Measurements from ENCODE around the gene CDK11B. TPM values are rescaled to one million over a fixed set of nuclear protein-coding genes. Genes with fewer than 3 reads are reported as not detected.

The CDK11B gene
- total and polyA plus RNA-seq, 5 donors = 18.8 to 27.0 (median 19.9) TPM

GRCh38 chr1:1617925-1618324, 40.9 kb downstream of the CDK11B start:
- Histone ChIP-seq H3K4me1 (ENCODE audit: control insufficient read depth, insufficient read depth, low read length) (peaks cover 10% of the 10 kb centered on the region), H3K27me3 (ENCODE audit: control insufficient read depth, insufficient read depth) (no peaks in the 10 kb centered on the region), H3K27ac (ENCODE audit: low read length) (no peak overlapping the region), H3K4me3 (ENCODE audit: low read length) (no peak overlapping the region), H3K9me3 (ENCODE audit: control insufficient read depth, low read length) (no peaks in the 10 kb centered on the region)
- intact Hi-C loops (cut with DNase I) = no loop called here
- DNase-seq (peak; percentile 2 to 48 (median 44)), ATAC-seq (no peak)
- WGBS = 95% methylated on average over 6 of the region's 6 CpGs

GRCh38 chr1:1617516-1617915, 41.3 kb downstream of the CDK11B start:
- ATAC-seq (no peak), DNase-seq (peak; percentile 9 to 40 (median 22))
- peaks cover 10% of the 10 kb centered on the region for H3K4me1 ChIP-seq (ENCODE audit: control insufficient read depth, insufficient read depth, low read length)
- 89% methylated on average over 11 of the region's 11 CpGs for WGBS
- no peaks in the 10 kb centered on the region for H3K9me3 ChIP-seq (ENCODE audit: control insufficient read depth, low read length)
- no peaks in the 10 kb centered on the region for H3K27me3 ChIP-seq (ENCODE audit: control insufficient read depth, insufficient read depth)
- H3K27ac ChIP-seq (ENCODE audit: low read length) = no peak overlapping the region
- intact Hi-C loops (cut with DNase I) = no loop called here
- H3K4me3 ChIP-seq (ENCODE audit: low read length) = no peak overlapping the region

GRCh38 chr1:1616838-1617237, 42.0 kb downstream of the CDK11B start:
- no peaks in the 10 kb centered on the region for H3K27me3 ChIP-seq (ENCODE audit: control insufficient read depth, insufficient read depth)
- ATAC-seq (no peak), DNase-seq (peak in 2 of 3 donors; percentile 56 to 65)
- no peak overlapping the region for H3K27ac ChIP-seq (ENCODE audit: low read length)
- WGBS = 78% methylated on average over 19 of the region's 19 CpGs
- intact Hi-C loops (cut with DNase I) = no loop called here
- H3K4me1 ChIP-seq (ENCODE audit: control insufficient read depth, insufficient read depth, low read length) = peaks cover 10% of the 10 kb centered on the region
- H3K9me3 ChIP-seq (ENCODE audit: control insufficient read depth, low read length) = no peaks in the 10 kb centered on the region
- peak overlapping the region; percentile 93 for H3K4me3 ChIP-seq (ENCODE audit: low read length)

- H3K9me3 ChIP-seq (ENCODE audit: control insufficient read depth, low read length) = no peaks in the 10 kb centered on the region
- intact Hi-C loops (cut with DNase I) = no loop called here
- ATAC-seq = peak in 1 of 2 donors; percentile 3
- H3K27me3 ChIP-seq (ENCODE audit: control insufficient read depth, insufficient read depth) = no peaks in the 10 kb centered on the region
- H3K27ac ChIP-seq (ENCODE audit: low read length) = peak overlapping the region; percentile 99
- H3K4me1 ChIP-seq (ENCODE audit: control insufficient read depth, insufficient read depth, low read length) = peaks cover 10% of the 10 kb centered on the region
- 5% methylated on average over 80 of the region's 80 CpGs for WGBS
- DNase-seq = peak; percentile 60 to 83 (median 82)
- peak overlapping the region; percentile 93 for H3K4me3 ChIP-seq (ENCODE audit: low read length)
Observed at GRCh38 chr1:1616045-1616790, 42.6 kb downstream of the CDK11B start.

- Histone ChIP-seq H3K27ac (ENCODE audit: low read length) (peak within 1 kb of the TSS; percentile 99), H3K27me3 (ENCODE audit: control insufficient read depth, insufficient read depth) (no peaks in the 10 kb centered on the region), H3K4me3 (ENCODE audit: low read length) (peak within 1 kb of the TSS; percentile 93), H3K4me1 (ENCODE audit: control insufficient read depth, insufficient read depth, low read length) (peaks cover 10% of the 10 kb centered on the region), H3K9me3 (ENCODE audit: control insufficient read depth, low read length) (no peaks in the 10 kb centered on the region)
- peak; percentile 96 for ATAC-seq
- intact Hi-C loops (cut with DNase I) = no loop called here
- under 1% methylated on average over 107 of the region's 107 CpGs for WGBS
- DNase-seq = peak; percentile 97 to 99 (median 99)
Observed at GRCh38 chr1:1615256-1616044, 43.4 kb downstream of the CDK11B start, which contains the start of gene MIB2. Gene MIB2, plus strand, starts transcription at chr1:1615500. Its CDS starts 7,953 bp downstream, at chr1:1623453.

GRCh38 chr1:1614954-1615255, 43.9 kb downstream of the CDK11B start:
- Histone ChIP-seq H3K9me3 (ENCODE audit: control insufficient read depth, low read length) (no peaks in the 10 kb centered on the region), H3K4me1 (ENCODE audit: control insufficient read depth, insufficient read depth, low read length) (peaks cover 10% of the 10 kb centered on the region), H3K27me3 (ENCODE audit: control insufficient read depth, insufficient read depth) (no peaks in the 10 kb centered on the region), H3K4me3 (ENCODE audit: low read length) (peak overlapping the region; percentile 93), H3K27ac (ENCODE audit: low read length) (peak overlapping the region; percentile 4)
- intact Hi-C loops (cut with DNase I) = no loop called here
- ATAC-seq (no peak), DNase-seq (no peak)
- under 1% methylated on average over 23 of the region's 23 CpGs for WGBS

GRCh38 chr1:1614204-1614953, 44.4 kb downstream of the CDK11B start:
- H3K27ac ChIP-seq (ENCODE audit: low read length) = peak overlapping the region; percentile 34
- peak overlapping the region; percentile 93 for H3K4me3 ChIP-seq (ENCODE audit: low read length)
- DNase-seq (peak; percentile 54 to 60 (median 60)), ATAC-seq (peak in 1 of 2 donors; percentile 1)
- no peaks in the 10 kb centered on the region for H3K27me3 ChIP-seq (ENCODE audit: control insufficient read depth, insufficient read depth)
- H3K9me3 ChIP-seq (ENCODE audit: control insufficient read depth, low read length) = no peaks in the 10 kb centered on the region
- intact Hi-C loops (cut with DNase I) = no loop called here
- WGBS = 10% methylated on average over 30 of the region's 30 CpGs
- peaks cover 10% of the 10 kb centered on the region for H3K4me1 ChIP-seq (ENCODE audit: control insufficient read depth, insufficient read depth, low read length)

- no peak overlapping the region for H3K27ac ChIP-seq (ENCODE audit: low read length)
- H3K4me1 ChIP-seq (ENCODE audit: control insufficient read depth, insufficient read depth, low read length) = peaks cover 10% of the 10 kb centered on the region
- no peak overlapping the region for H3K4me3 ChIP-seq (ENCODE audit: low read length)
- intact Hi-C loops (cut with DNase I) = no loop called here
- no peaks in the 10 kb centered on the region for H3K27me3 ChIP-seq (ENCODE audit: control insufficient read depth, insufficient read depth)
- no peaks in the 10 kb centered on the region for H3K9me3 ChIP-seq (ENCODE audit: control insufficient read depth, low read length)
- DNase-seq (peak in 1 of 3 donors; percentile 6), ATAC-seq (no peak)
- 53% methylated on average over 11 of the region's 11 CpGs for WGBS
Observed at GRCh38 chr1:1613509-1614082, 45.2 kb downstream of the CDK11B start.

GRCh38 chr1:1612104-1612400, 46.8 kb downstream of the CDK11B start:
- H3K9me3 ChIP-seq (ENCODE audit: control insufficient read depth, low read length) = no peaks in the 10 kb centered on the region
- ATAC-seq (no peak), DNase-seq (no peak)
- intact Hi-C loops (cut with DNase I) = no loop called here
- no peak overlapping the region for H3K4me3 ChIP-seq (ENCODE audit: low read length)
- peaks cover 10% of the 10 kb centered on the region for H3K4me1 ChIP-seq (ENCODE audit: control insufficient read depth, insufficient read depth, low read length)
- no peaks in the 10 kb centered on the region for H3K27me3 ChIP-seq (ENCODE audit: control insufficient read depth, insufficient read depth)
- H3K27ac ChIP-seq (ENCODE audit: low read length) = no peak overlapping the region
- 87% methylated on average over 3 of the region's 3 CpGs for WGBS

GRCh38 chr1:1610796-1611195, 48.0 kb downstream of the CDK11B start:
- no peaks in the 10 kb centered on the region for H3K9me3 ChIP-seq (ENCODE audit: control insufficient read depth, low read length)
- intact Hi-C loops (cut with DNase I) = no loop called here
- no peak overlapping the region for H3K27ac ChIP-seq (ENCODE audit: low read length)
- DNase-seq (peak in 1 of 3 donors; percentile 26), ATAC-seq (no peak)
- H3K4me1 ChIP-seq (ENCODE audit: control insufficient read depth, insufficient read depth, low read length) = peaks cover 3% of the 10 kb centered on the region
- H3K27me3 ChIP-seq (ENCODE audit: control insufficient read depth, insufficient read depth) = no peaks in the 10 kb centered on the region
- WGBS = 65% methylated on average over 9 of the region's 9 CpGs
- H3K4me3 ChIP-seq (ENCODE audit: low read length) = no peak overlapping the region

All from right cardiac atrium (tissue), 5 donors.